PFSK-1 (cell line): ENCODE data around the gene KLF2.

ENCODE experiments used
- FOXP2 ChIP-seq: optimal IDR thresholded peaks from 2 replicates; pipeline ENCODE3; 2011; ENCODE audit warnings: borderline replicate concordance, control low read depth, inconsistent platforms; ENCODE audit not compliant: insufficient read depth; ENCODE audit errors: extremely low read length, extremely low read depth
- POLR2AphosphoS5 ChIP-seq: IDR thresholded peaks from 2 replicates; pipeline ENCODE4 v1.6.1; 2012; ENCODE audit warnings: low read depth, mild to moderate bottlenecking, control low read depth, low read length, moderate library complexity
- REST ChIP-seq, 2 experiments: IDR thresholded peaks; 2 replicates each; pipeline versions ENCODE4 v1.6.1 to v1.8.0; 2011 to 2012; ENCODE audit warnings: low read depth in 2 of 2, low read length in 2 of 2, control low read depth in 1 of 2, inconsistent platforms in 1 of 2, mild to moderate bottlenecking in 1 of 2, moderate library complexity in 1 of 2; ENCODE audit not compliant: insufficient read depth in 1 of 2
- SIN3A ChIP-seq: IDR thresholded peaks from 2 replicates; pipeline ENCODE4 v1.6.1; 2012; ENCODE audit warnings: mild to moderate bottlenecking, low read length, moderate library complexity, borderline replicate concordance; ENCODE audit not compliant: insufficient read depth
- TAF1 ChIP-seq: IDR thresholded peaks from 2 replicates; pipeline ENCODE4 v1.6.1; 2012; ENCODE audit warnings: low read length, control low read depth, borderline replicate concordance; ENCODE audit not compliant: insufficient read depth

The KLF2 gene

GRCh38 chr19:16364231-16364865 lies 39.7 kb downstream of the KLF2 start:
- no peak for TF ChIP-seq TAF1
- TF ChIP-seq POLR2AphosphoS5, result no peak
- TF ChIP-seq FOXP2, result no peak
- TF ChIP-seq REST (IDR thresholded peaks at IDR 0.05; ENCODE audit: insufficient read depth in 1 of 2, low read depth in 2 of 2, low read length in 2 of 2), result no peak
- TF ChIP-seq SIN3A, result no peak

GRCh38 chr19:16365300-16365996 lies 40.8 kb downstream of the KLF2 start:
- no peak for TF ChIP-seq REST (IDR thresholded peaks at IDR 0.05; ENCODE audit: insufficient read depth in 1 of 2, low read depth in 2 of 2, low read length in 2 of 2)
- TF ChIP-seq POLR2AphosphoS5, result no peak
- TF ChIP-seq FOXP2, result no peak
- TF ChIP-seq TAF1, result no peak

GRCh38 chr19:16366056-16366432 lies 41.4 kb downstream of the KLF2 start:
- TF ChIP-seq TAF1 (no peak), REST (IDR thresholded peaks at IDR 0.05; ENCODE audit: insufficient read depth in 1 of 2, low read depth in 2 of 2, low read length in 2 of 2) (no peak), FOXP2 (no peak), POLR2AphosphoS5 (no peak), SIN3A (no peak)

GRCh38 chr19:16366433-16367260 lies 42.0 kb downstream of the KLF2 start:
- no peak for TF ChIP-seq REST (IDR thresholded peaks at IDR 0.05; ENCODE audit: insufficient read depth in 1 of 2, low read depth in 2 of 2, low read length in 2 of 2)
- TF ChIP-seq POLR2AphosphoS5, result no peak
- no peak for TF ChIP-seq TAF1
- no peak for TF ChIP-seq FOXP2
- no peak for TF ChIP-seq SIN3A
